DMS153 treated with DMSO at 0.1 percent for 48 hours (cell line): ENCODE data around the gene KRTAP10-4.
"Not testable (repeated sequence)": the region's sequence is repeated elsewhere in the genome, so short reads cannot be mapped to it uniquely, and the experiment has no call there.

ENCODE experiments used
- DNase-seq: peaks from one replicate; lab custom pipeline; 2025; ENCODE audit not compliant: unreplicated experiment; lab: John Stamatoyannopoulos, UW

KRTAP10-4 gene

DNA sequence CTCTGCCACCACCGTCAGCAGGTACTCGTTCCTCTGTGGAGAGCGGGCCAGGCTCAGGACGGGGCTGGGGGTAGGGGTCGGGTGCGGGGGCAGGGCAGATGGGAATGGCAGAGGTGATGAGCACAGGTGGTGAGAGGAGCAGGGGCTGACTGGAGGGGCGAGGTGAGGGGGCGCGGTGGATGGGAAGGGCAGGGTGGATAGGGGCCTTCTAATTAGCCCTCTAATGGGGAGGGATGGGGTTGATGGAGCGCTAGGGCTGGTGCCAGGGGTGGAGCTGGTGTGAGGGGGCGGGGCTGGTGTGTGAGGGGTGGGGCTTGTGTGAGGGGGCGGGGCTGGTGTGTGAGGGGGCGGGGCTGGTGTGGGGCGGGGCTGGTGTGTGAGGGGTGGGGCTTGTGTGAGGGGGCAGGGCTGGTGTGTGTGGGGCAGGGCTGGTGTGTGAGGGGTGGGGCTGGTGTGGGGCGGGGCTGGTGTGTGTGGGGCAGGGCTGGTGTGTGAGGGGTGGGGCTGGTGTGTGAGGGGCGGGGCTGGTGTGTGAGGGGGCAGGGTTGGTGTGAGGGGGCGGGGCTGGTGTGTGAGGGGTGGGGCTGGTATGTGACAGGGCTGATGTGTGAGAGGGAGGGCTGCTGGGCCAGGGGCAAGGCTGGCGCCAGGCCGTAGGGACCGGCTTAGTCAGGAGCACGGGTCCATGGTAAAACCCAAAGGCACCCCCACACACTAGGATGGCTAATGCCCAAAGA lies 39.5 kb upstream of the KRTAP10-4 start:
- no peak for DNase-seq

- no peak for DNase-seq
Observed at GRCh38 chr21:44534688-44535087, 38.8 kb upstream of the KRTAP10-4 start.

DNA sequence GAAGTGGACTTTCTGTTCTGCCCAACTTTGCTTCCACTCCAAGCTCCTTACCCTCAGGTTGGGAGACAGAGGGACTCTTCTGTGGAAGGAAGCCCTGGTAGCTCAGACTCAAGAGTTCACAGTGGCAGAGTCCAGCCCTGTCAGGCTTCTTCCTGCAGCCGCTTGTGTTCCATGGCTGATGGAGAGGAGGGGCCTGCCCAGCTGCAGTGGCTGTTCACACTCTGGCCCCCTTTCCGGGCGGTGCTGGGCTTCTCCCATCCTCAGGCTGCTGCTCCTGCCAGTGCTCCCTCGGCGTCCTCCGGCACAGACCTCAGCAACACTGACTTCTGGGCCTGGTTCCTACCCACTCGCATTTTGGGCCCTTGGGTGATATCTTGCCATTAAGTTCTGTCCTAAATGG lies 37.6 kb upstream of the KRTAP10-4 start:
- DNase-seq, result no peak

- no peak for DNase-seq
Observed at GRCh38 chr21:44537930-44538911, 35.3 kb upstream of the KRTAP10-4 start.

DNA sequence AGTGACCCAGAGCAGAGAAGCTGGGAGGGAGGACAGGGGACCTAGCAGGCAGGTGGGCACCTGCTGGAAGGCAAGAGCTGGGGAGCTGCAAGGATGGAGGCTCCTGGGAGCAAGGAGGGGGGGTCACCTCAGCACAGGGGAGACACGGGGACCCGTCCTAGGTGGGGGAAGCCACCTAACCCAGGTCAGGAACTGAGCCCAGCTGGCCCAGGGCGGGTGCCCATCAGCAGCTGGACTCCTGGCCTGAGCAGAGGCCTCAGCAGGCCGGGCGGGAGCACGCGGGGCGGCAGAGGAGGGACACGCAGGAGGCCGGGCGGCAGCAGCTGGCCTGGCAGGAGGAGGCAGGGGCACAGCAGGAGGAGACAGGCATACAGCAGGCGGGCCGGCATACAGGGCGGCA lies 34.5 kb upstream of the KRTAP10-4 start:
- no peak for DNase-seq

- DNase-seq, result no peak
Observed at GRCh38 chr21:44539991-44540666, 33.4 kb upstream of the KRTAP10-4 start, which contains the start of gene KRTAP10-1. Gene KRTAP10-1 (minus strand): TSS chr21:44540195. CDS start chr21:44540150, 45 bp downstream.

- no peak for DNase-seq
Observed at GRCh38 chr21:44540741-44541288, 32.7 kb upstream of the KRTAP10-4 start.

- no peak for DNase-seq
Observed at GRCh38 chr21:44542716-44543115, 30.8 kb upstream of the KRTAP10-4 start.

GRCh38 chr21:44544566-44544965 lies 29.0 kb upstream of the KRTAP10-4 start:
- DNase-seq, result no peak

- DNase-seq, result no peak
Observed at GRCh38 chr21:44547656-44548331, 25.7 kb upstream of the KRTAP10-4 start.

DNA sequence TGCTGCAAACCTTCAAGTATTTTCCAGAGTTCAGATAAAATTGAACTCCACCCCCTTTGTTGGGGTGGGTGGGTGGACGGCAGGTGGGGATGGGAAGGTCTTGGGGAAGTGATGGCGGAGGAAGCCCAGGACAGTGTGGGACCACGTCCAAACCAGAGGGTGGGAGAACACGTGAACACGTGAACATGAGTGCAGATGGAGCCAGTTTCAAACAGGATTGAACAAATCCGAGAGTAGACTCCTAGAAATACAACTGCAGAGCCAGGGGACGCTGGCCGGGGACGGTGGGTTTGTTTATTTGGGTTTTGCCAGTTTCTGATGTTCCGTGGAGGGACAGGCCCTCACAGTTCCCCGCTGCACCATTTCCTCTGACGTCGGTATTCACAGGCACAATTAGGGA lies 25.1 kb upstream of the KRTAP10-4 start:
- DNase-seq, result no peak

- DNase-seq, result no peak
Observed at GRCh38 chr21:44548922-44549321, 24.6 kb upstream of the KRTAP10-4 start.

GRCh38 chr21:44549525-44550211 lies 23.9 kb upstream of the KRTAP10-4 start:
- no peak for DNase-seq

- DNase-seq, result not testable (repeated sequence)
Observed at GRCh38 chr21:44550285-44550684, 23.2 kb upstream of the KRTAP10-4 start.

- DNase-seq, result no peak
Observed at GRCh38 chr21:44550807-44551206, 22.7 kb upstream of the KRTAP10-4 start.

- no peak for DNase-seq
Observed at GRCh38 chr21:44551340-44551961, 22.1 kb upstream of the KRTAP10-4 start, which contains the start of gene KRTAP10-2. Gene KRTAP10-2 (minus strand): TSS chr21:44551505. CDS start chr21:44551458, 47 bp downstream.

GRCh38 chr21:44552136-44552535 lies 21.4 kb upstream of the KRTAP10-4 start:
- DNase-seq, result no peak

DNA sequence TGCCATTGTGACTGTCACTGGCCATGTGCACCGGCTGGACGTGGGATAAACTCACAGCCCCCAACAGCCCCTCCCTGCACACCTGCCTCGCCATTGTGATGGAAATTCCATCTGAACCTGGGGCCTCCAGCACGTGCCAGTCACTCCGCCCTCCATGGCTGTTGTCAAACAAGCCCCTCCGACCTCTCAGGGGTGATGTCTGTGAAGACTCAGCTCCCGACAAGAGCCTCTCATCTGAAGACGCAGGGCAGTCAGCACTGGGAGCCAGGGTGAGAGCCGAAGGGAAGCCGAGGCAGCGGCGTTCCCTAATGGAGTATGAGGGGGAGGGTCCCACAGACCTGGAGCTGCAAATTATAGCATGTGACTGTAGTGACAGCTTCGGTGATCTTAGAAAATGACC lies 20.8 kb upstream of the KRTAP10-4 start:
- DNase-seq, result no peak

DNA sequence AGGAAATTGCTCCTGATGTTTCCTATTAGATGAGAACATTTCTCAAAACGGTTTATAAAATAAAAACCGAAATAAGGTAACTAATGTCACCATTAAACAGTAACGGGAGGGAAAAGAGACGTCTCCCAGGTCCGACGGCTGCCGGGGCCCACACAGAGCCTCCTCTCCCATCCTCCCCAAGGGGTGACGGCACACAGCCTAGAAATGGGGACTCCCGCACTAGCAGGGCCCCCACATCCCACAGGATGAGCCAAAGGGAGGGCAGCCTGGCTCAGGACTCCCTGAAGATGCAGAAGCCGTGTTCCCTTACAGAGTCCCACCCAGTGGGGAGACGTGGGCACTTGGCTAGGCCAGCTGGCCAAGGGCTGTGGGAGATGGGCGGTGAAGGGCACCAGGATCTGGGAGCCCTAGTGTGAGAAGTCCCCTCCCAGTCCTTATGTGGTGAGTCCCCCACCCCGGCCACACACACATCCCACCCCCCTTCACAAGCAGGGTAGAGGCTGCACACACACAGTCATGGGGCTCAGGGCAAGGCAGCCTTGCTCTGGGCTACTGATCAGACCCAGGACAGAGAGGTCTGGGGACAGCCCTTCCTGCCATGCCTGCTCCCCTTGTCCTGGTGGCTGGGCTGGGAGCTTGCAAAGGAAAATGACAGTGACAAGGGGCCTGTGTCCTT lies 18.2 kb upstream of the KRTAP10-4 start:
- DNase-seq, result no peak
